ENCODE measurements around the gene MEGF8.

DNA sequence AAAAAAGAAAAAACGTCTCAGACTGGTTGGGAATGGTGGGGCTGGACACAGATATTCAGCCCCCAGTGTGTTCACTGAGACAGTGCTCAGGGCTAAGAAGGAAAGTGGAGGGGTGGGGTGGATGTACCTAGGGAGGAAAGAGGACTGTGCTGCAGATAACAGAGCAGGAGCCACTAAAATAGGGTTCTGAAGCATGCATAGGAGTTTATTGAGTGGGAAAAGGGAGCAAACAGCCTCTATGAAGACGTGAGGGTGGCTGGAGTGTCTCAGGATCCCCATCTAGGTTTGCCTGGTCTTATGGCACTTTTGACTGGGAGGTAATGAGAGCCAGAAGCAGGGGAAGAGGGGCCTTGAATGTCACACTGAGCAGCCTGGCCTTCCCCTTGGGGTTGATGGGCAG is 3.4 kb downstream of the MEGF8 start:
- TF ChIP-seq, protein P1, sequence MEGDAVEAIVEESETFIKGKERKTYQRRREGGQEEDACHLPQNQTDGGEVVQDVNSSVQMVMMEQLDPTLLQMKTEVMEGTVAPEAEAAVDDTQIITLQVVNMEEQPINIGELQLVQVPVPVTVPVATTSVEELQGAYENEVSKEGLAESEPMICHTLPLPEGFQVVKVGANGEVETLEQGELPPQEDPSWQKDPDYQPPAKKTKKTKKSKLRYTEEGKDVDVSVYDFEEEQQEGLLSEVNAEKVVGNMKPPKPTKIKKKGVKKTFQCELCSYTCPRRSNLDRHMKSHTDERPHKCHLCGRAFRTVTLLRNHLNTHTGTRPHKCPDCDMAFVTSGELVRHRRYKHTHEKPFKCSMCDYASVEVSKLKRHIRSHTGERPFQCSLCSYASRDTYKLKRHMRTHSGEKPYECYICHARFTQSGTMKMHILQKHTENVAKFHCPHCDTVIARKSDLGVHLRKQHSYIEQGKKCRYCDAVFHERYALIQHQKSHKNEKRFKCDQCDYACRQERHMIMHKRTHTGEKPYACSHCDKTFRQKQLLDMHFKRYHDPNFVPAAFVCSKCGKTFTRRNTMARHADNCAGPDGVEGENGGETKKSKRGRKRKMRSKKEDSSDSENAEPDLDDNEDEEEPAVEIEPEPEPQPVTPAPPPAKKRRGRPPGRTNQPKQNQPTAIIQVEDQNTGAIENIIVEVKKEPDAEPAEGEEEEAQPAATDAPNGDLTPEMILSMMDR (IDR thresholded peaks at IDR 0.05), result no peak
- TF ChIP-seq POLR2A (IDR thresholded peaks at IDR 0.05), result no peak
